Sigmoid colon (tissue), 7 donors: ENCODE data around the gene CCNC. TPM values are rescaled to one million over a fixed set of nuclear protein-coding genes. Genes with fewer than 3 reads are reported as not detected.
A peak's percentile ranks its signal among the peaks of the same experiment; 100 is the strongest.

Experiments
- DNase-seq: peaks from one replicate; pipeline ENCODE4 v3.0.0-alpha.2; 2019
- H3K27ac ChIP-seq, 4 donors: fragments of 200-600 bp; sonication (generic); one replicate each; pipeline ENCODE4 v1.5.1; 2016 to 2019; ENCODE audit warnings: mild to moderate bottlenecking in 1 of 4
- H3K27me3 ChIP-seq, 3 donors: fragments of 200-600 bp; sonication (generic); one replicate each; pipeline ENCODE4 v1.5.1; 2019; ENCODE audit warnings: mild to moderate bottlenecking in 1 of 3
- H3K36me3 ChIP-seq, 4 donors: fragments of 200-600 bp; sonication (generic); one replicate each; pipeline ENCODE4 v1.5.1; 2016 to 2019
- H3K4me1 ChIP-seq, 4 donors: fragments of 200-600 bp; sonication (generic); one replicate each; pipeline ENCODE4 v1.5.1; 2017 to 2019
- H3K4me3 ChIP-seq, 4 donors: fragments of 200-600 bp; sonication (generic); one replicate each; pipeline ENCODE4 v1.5.1; 2017 to 2019; ENCODE audit warnings: mild to moderate bottlenecking in 2 of 4, moderate library complexity in 1 of 4
- H3K9me3 ChIP-seq, 4 donors: fragments of 200-600 bp in 3 of 4; sonication (generic) in 3 of 4; one replicate each; pipeline versions ENCODE4 v1.5.1 to v1.6.1; 2013 to 2019
- CTCF ChIP-seq, 4 experiments: fragments of 450-650 bp in 3 of 4; fragments of 200-600 bp in 1 of 4; IDR thresholded peaks; one replicate each; pipeline ENCODE4 v1.5.1; 2016 to 2019; ENCODE audit warnings: antibody characterized with exemption in 4 of 4, mild to moderate bottlenecking in 3 of 4, moderate library complexity in 2 of 4
- EP300 ChIP-seq, 4 donors: sonication (generic); formaldehyde crosslinking; IDR thresholded peaks; one replicate each; pipeline ENCODE4 v1.6.1; 2017; ENCODE audit warnings: antibody characterized with exemption in 4 of 4
- POLR2A ChIP-seq, 2 donors: fragments of 450-650 bp; IDR thresholded peaks; one replicate each; pipeline ENCODE4 v1.6.1; 2016; ENCODE audit warnings: antibody characterized with exemption in 2 of 2, mild to moderate bottlenecking in 2 of 2, moderate library complexity in 2 of 2
- POLR2AphosphoS5 ChIP-seq, 4 donors: sonication (generic); formaldehyde crosslinking; IDR thresholded peaks; one replicate each; pipeline ENCODE4 v1.6.1; 2017; ENCODE audit warnings: antibody characterized with exemption in 4 of 4
- WGBS, 2 donors: extraction: QIAGEN DNeasy Blood & Tissue Kit; methylation state at CpG; one replicate each; pipeline ENCODE4 v1.1.7; 2013; 5-methylcytosine and 5-hydroxymethylcytosine counted together
- intact Hi-C: fragments of 100-400 bp; cut with DNase I; formaldehyde crosslinking; loops from one replicate; pipeline ENCODE4 v1.15.1; 2023
- polyA plus RNA-seq, 3 donors: library from polyadenylated mRNA; stranded (reverse); fragments of 200-250 nt; gene quantifications; one replicate each; pipeline ENCODE4 v1.2.3, GENCODE V29; 2013
- total RNA-seq, 4 donors: library from RNA; depleted of rRNA; stranded (reverse); fragments of >200 nt; gene quantifications; one replicate each; pipeline ENCODE4 v1.1.0, GENCODE V29; 2016
- donor health status: healthy with polysubstance abuse.
- donor health status: Bipolar disorder and iron deficiency.
- donor health status: healthy.

Gene CCNC
- total and polyA plus RNA-seq, 7 donors = 30.5 to 65.3 (median 56.5) TPM

DNA sequence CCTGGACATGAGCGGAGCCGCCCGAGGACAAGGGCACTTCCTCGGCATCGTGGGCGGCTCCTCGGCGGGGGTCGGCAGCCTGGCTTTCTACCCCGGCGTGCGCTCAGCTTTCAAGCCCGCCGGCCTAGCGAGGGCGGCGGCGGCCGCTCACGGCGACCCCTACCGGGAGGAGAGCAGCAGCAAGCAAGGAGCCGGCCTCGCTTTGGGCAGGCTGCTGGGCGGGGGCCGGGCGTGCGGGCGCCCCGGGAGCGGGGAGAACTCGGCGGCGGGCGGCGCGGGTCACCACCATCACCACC lies 44.9 kb upstream of the CCNC start:
- DNase-seq = no peak
- intact Hi-C loops = loop anchor here (5.0 kb wide), 1 partner anchor 96 kb away; the partner anchor contains the start of gene USP45

DNA sequence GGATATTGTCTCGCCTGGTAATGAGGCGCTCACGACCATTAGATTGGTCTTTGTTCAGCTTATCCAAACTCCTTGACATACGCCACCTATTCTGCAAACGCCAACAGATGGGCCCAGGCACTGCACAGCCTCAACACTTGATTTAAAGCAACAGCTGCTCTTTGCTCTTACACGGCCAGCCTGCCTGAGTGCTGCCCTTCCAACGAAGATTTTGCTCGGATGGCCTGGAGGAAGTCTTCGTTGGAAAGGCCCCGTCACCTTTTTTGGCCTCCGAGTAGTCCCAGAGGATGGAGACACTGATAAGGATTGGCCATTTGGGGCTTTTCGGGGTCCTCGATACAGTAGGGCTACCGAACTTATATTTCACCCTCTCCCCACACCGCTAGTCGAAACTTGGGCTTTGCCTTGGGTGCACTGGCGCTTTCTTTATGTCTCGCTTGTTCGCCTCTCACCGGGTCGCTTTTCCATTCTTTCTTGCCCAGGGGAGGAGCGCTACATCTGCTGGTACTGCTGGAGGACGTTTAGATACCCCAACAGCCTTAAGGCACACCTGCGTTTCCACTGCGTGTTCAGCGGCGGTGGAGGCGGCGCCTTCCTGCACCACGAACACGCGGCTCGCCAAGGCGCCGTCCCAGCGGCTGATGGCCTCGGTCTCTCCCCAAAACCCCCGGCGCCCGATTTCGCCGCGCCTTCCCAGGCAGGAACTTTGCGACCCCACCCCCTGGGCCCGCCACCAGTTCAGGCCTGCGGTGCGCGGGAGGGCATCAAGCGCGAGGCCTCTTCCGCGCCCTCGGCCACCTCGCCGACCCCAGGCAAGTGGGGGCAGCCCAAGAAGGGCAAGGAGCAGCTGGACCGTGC lies 44.3 kb upstream of the CCNC start:
- H3K4me1 ChIP-seq = peaks cover 0 to 31% (median 24%) of the 10 kb centered on the region in 4 donors
- H3K36me3 ChIP-seq = no peaks in the 10 kb centered on the region
- H3K27me3 ChIP-seq = peaks cover 55 to 100% (median 98%) of the 10 kb centered on the region in 3 donors
- no peak overlapping the region for H3K27ac ChIP-seq
- WGBS, 2 donors = 9% methylated on average over 56 of the region's 56 CpGs
- no peak for DNase-seq
- H3K9me3 ChIP-seq = no peaks in the 10 kb centered on the region
- no peak for TF ChIP-seq EP300 (IDR thresholded peaks at IDR 0.05)
- TF ChIP-seq CTCF (IDR thresholded peaks at IDR 0.05) = no peak
- TF ChIP-seq POLR2A (IDR thresholded peaks at IDR 0.05) = no peak
- TF ChIP-seq POLR2AphosphoS5 (IDR thresholded peaks at IDR 0.05) = no peak
- intact Hi-C loops = loop anchor here (5.0 kb wide), 1 partner anchor 95 kb away; the partner anchor contains the start of gene USP45
- H3K4me3 ChIP-seq = peak overlapping the region; percentile 8 to 53 (median 48)

More for the DNA sequence above, 44.9 kb upstream of the CCNC start:
- TF ChIP-seq POLR2A (IDR thresholded peaks at IDR 0.05) (no peak), CTCF (IDR thresholded peaks at IDR 0.05) (peak in 1 of 4 experiments; percentile 45), EP300 (IDR thresholded peaks at IDR 0.05) (no peak), POLR2AphosphoS5 (IDR thresholded peaks at IDR 0.05) (no peak)
- peaks cover 50 to 100% (median 98%) of the 10 kb centered on the region in 3 donors for H3K27me3 ChIP-seq
- H3K4me1 ChIP-seq = peaks cover 0 to 25% (median 22%) of the 10 kb centered on the region in 4 donors
- WGBS, 2 donors = 1% methylated on average over 37 of the region's 37 CpGs
- no peaks in the 10 kb centered on the region for H3K9me3 ChIP-seq
- H3K27ac ChIP-seq = no peak overlapping the region
- H3K4me3 ChIP-seq = peak overlapping the region; percentile 8 to 53 (median 48)
- no peaks in the 10 kb centered on the region for H3K36me3 ChIP-seq

- intact Hi-C loops = loop anchor here (5.0 kb wide), 1 partner anchor 94 kb away; the partner anchor contains the start of gene USP45
- Histone ChIP-seq H3K4me3 (no peak overlapping the region), H3K4me1 (peaks cover 0 to 43% (median 28%) of the 10 kb centered on the region in 4 donors), H3K27ac (no peak overlapping the region), H3K9me3 (no peaks in the 10 kb centered on the region), H3K36me3 (no peaks in the 10 kb centered on the region), H3K27me3 (peaks cover 65 to 100% (median 98%) of the 10 kb centered on the region in 3 donors)
- DNase-seq = no peak
- WGBS, 2 donors = 4 to 6% methylated on average over 3 of the region's 3 CpGs
- TF ChIP-seq CTCF (IDR thresholded peaks at IDR 0.05) = no peak
- no peak for TF ChIP-seq POLR2A (IDR thresholded peaks at IDR 0.05)
- TF ChIP-seq POLR2AphosphoS5 (IDR thresholded peaks at IDR 0.05) = no peak
- no peak for TF ChIP-seq EP300 (IDR thresholded peaks at IDR 0.05)
These were observed 42.7 kb upstream of the CCNC start for GRCh38 chr6:99611148-99611547.

DNA sequence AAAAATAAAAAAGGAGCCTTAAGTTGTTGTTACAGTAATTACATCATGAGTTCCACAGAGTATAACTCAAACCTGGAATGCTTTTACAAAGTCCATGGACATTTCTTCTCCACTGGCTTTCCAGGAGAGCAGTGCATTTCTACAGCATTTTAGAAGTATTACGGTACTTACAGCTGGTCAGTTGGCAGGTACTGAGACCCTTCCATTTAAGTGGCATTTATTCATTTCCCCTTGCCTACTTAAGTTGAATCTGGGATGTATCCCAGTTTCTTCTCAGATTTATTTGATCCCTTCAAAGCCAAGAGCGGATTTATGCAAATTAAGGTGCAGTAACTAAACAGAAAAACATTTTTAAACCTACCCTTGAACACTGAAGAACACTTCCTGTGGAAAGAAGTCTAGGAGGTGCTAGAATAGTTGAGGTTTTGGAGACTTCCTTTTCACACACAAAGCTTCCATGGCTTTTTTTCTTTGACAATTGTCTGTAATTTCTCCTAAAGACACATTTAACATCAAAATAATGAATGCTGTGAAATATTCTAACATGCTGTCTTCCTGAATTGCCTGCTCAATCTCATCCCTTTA lies 41.5 kb upstream of the CCNC start:
- no peak for DNase-seq
- Histone ChIP-seq H3K36me3 (no peaks in the 10 kb centered on the region), H3K9me3 (no peaks in the 10 kb centered on the region), H3K27ac (no peak overlapping the region), H3K4me1 (peaks cover 0 to 51% (median 28%) of the 10 kb centered on the region in 4 donors), H3K4me3 (no peak overlapping the region), H3K27me3 (peaks cover 77 to 100% (median 98%) of the 10 kb centered on the region in 3 donors)
- TF ChIP-seq POLR2A (IDR thresholded peaks at IDR 0.05) (no peak), POLR2AphosphoS5 (IDR thresholded peaks at IDR 0.05) (no peak), EP300 (IDR thresholded peaks at IDR 0.05) (no peak), CTCF (IDR thresholded peaks at IDR 0.05) (no peak)
- intact Hi-C loops = loop anchor here (5.0 kb wide), 1 partner anchor 93 kb away; the partner anchor contains the start of gene USP45
- 21 to 26% methylated on average over 2 of the region's 2 CpGs for WGBS, 2 donors
